Thoracic aorta (tissue), 2 donors: ENCODE data around the gene QPCTL. TPM values are rescaled to one million over a fixed set of nuclear protein-coding genes. Genes with fewer than 3 reads are reported as not detected.

Experiments used
- ATAC-seq: fragments of 150-250 bp; one replicate; pipeline ENCODE4 v1.8.0; 2017; ENCODE audit warnings: low read depth; ENCODE audit not compliant: insufficient number of reproducible peaks, low FRiP score
- DNase-seq: peaks from one replicate; pipeline ENCODE4 v3.0.0-alpha.2; 2020; ENCODE audit warnings: low spot score
- H3K27ac ChIP-seq, 2 donors: fragments of 200-600 bp; sonication (generic); 1 replicate in 1 of 2; 2 replicates in 1 of 2; pipeline ENCODE4 v1.5.1; 2016; ENCODE audit warnings: mild to moderate bottlenecking in 2 of 2, moderate library complexity in 2 of 2
- H3K27me3 ChIP-seq: fragments of 200-600 bp; sonication (generic); replicated peaks from 2 replicates; pipeline ENCODE4 v1.6.0; 2016; ENCODE audit warnings: mild to moderate bottlenecking; ENCODE audit not compliant: insufficient read depth
- H3K36me3 ChIP-seq: fragments of 200-600 bp; sonication (generic); one replicate; pipeline ENCODE4 v1.5.1; 2016
- H3K4me1 ChIP-seq, 2 donors: fragments of 200-600 bp; sonication (generic); 1 replicate in 1 of 2; 2 replicates in 1 of 2; pipeline versions ENCODE4 v1.5.1 to v1.6.0; 2016; ENCODE audit warnings: low read depth in 2 of 2, mild to moderate bottlenecking in 1 of 2; ENCODE audit not compliant: control insufficient read depth in 1 of 2
- H3K4me3 ChIP-seq: fragments of 200-600 bp; sonication (generic); 2 replicates; pipeline ENCODE4 v1.5.1; 2016; ENCODE audit warnings: mild to moderate bottlenecking
- H3K9me3 ChIP-seq: fragments of 200-600 bp; sonication (generic); 2 replicates; pipeline ENCODE4 v1.5.1; 2016
- CTCF ChIP-seq: fragments of 200-600 bp; sonication (generic); IDR thresholded peaks from one replicate; pipeline ENCODE4 v1.5.1; 2019; ENCODE audit warnings: antibody characterized with exemption
- total RNA-seq, 2 donors: library from RNA; depleted of rRNA; stranded (reverse); fragments of >200 nt; gene quantifications; one replicate each; pipeline versions ENCODE4 v1.1.0 to v1.2.3, GENCODE V29; 2016

QPCTL gene
- total RNA-seq, 2 donors from 2014 or later, result 4.6 to 8.8 TPM

GRCh38 chr19:45657520-45658167 is 34.8 kb upstream of the QPCTL start:
- no peak for TF ChIP-seq CTCF
- Histone ChIP-seq H3K4me1 (no peaks in the 10 kb centered on the region), H3K36me3 (no peaks in the 10 kb centered on the region), H3K27me3 (no peaks in the 10 kb centered on the region), H3K27ac (no peak overlapping the region), H3K4me3 (no peak overlapping the region), H3K9me3 (no peaks in the 10 kb centered on the region)
- ATAC-seq (no peak), DNase-seq (no peak)

GRCh38 chr19:45659096-45659729 is 33.3 kb upstream of the QPCTL start:
- Histone ChIP-seq H3K27ac (no peak overlapping the region), H3K9me3 (no peaks in the 10 kb centered on the region), H3K4me1 (no peaks in the 10 kb centered on the region), H3K36me3 (no peaks in the 10 kb centered on the region), H3K4me3 (no peak overlapping the region), H3K27me3 (no peaks in the 10 kb centered on the region)
- no peak for TF ChIP-seq CTCF
- DNase-seq, result no peak
- ATAC-seq, result no peak

- no peak for TF ChIP-seq CTCF
- no peaks in the 10 kb centered on the region for H3K9me3 ChIP-seq
- no peak for DNase-seq
- H3K27me3 ChIP-seq, result no peaks in the 10 kb centered on the region
- no peaks in the 10 kb centered on the region for H3K4me1 ChIP-seq
- H3K36me3 ChIP-seq, result no peaks in the 10 kb centered on the region
- H3K27ac ChIP-seq, result no peak overlapping the region
- ATAC-seq, result no peak
- H3K4me3 ChIP-seq, result no peak overlapping the region
These were observed 31.8 kb upstream of the QPCTL start for GRCh38 chr19:45660636-45661035.

GRCh38 chr19:45663800-45664199 is 28.7 kb upstream of the QPCTL start:
- Histone ChIP-seq H3K27ac (no peak overlapping the region), H3K27me3 (no peaks in the 10 kb centered on the region), H3K4me3 (no peak overlapping the region), H3K4me1 (peaks cover 5 to 10% of the 10 kb centered on the region in 2 donors), H3K36me3 (no peaks in the 10 kb centered on the region), H3K9me3 (no peaks in the 10 kb centered on the region)
- no peak for ATAC-seq
- TF ChIP-seq CTCF, result no peak
- DNase-seq, result no peak

- no peaks in the 10 kb centered on the region for H3K9me3 ChIP-seq
- H3K4me3 ChIP-seq, result no peak overlapping the region
- no peaks in the 10 kb centered on the region for H3K36me3 ChIP-seq
- TF ChIP-seq CTCF, result no peak
- no peak overlapping the region for H3K27ac ChIP-seq
- peaks cover 12 to 17% of the 10 kb centered on the region in 2 donors for H3K4me1 ChIP-seq
- H3K27me3 ChIP-seq, result peaks cover 7% of the 10 kb centered on the region
- ATAC-seq, result no peak
- DNase-seq, result no peak
These were observed 27.9 kb upstream of the QPCTL start for GRCh38 chr19:45664575-45664974.
